ENCODE measurements around the gene APOO. TPM values are rescaled to one million over a fixed set of nuclear protein-coding genes. Genes with fewer than 3 reads are reported as not detected.

Gene APOO
- total and polyA plus RNA-seq, 2 of the 4 experiments (the other 2 are of a cell fraction): 9.0 to 14.2 TPM

DNA sequence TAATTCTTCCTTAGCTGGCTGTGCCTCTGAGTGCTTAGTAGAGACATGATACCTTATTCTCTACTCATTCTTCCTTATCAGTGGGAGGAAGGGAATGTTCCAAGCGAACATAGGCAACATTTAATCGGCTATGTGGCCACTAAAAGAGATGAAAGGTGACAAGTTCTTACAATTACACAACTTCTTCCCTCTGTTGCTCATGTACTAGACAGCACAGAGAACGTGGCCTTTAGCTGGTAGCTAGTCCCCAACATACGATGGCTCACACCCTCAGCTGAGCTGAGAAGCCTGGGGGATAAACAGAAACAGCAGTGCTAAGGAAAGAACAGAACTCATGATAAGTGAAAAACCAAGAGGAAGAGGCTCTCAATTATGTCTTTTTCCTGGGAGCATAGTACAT lies 52.2 kb downstream of the APOO start:
- BruUV-seq (replicated peaks): no TSS peak
- Histone ChIP-seq H4K5ac (ENCODE audit: low read depth, low read length) (no peak overlapping the region), H2BK120ac (ENCODE audit: low read depth, low read length) (no peak overlapping the region), H2AFZ (replicated peaks; ENCODE audit: low read length, poor library complexity) (no peak overlapping the region), H3K9ac (ENCODE audit: low read depth, low read length) (no peak overlapping the region), H3K4me1 (ENCODE audit: control insufficient read depth, insufficient read depth, low read length) (no peaks in the 10 kb centered on the region), H3K23ac (ENCODE audit: low read depth, low read length) (no peak overlapping the region), H3K14ac (replicated peaks; ENCODE audit: low read depth, low read length) (no peak overlapping the region), H2BK20ac (ENCODE audit: low read depth, low read length) (no peak overlapping the region), H3K18ac (ENCODE audit: low read depth, low read length) (no peak overlapping the region), H3K9me3 (ENCODE audit: control insufficient read depth, insufficient read depth, low read length) (no peaks in the 10 kb centered on the region), H4K20me1 (ENCODE audit: insufficient read depth, low read length) (no peaks in the 10 kb centered on the region), H3K27me3 (ENCODE audit: control insufficient read depth, insufficient read depth, low read length) (no peaks in the 10 kb centered on the region), H2BK5ac (ENCODE audit: low read depth, low read length, poor library complexity, severe bottlenecking) (no peak overlapping the region), H3K27ac (ENCODE audit: insufficient read depth, low read length) (no peak overlapping the region), H2BK15ac (ENCODE audit: low read depth, low read length) (no peak overlapping the region), H3K4ac (ENCODE audit: low read depth, low read length) (no peak overlapping the region), H3K4me3 (ENCODE audit: insufficient read depth, low read depth, low read length) (no peak overlapping the region), H2AK5ac (ENCODE audit: low read depth, low read length) (no peak overlapping the region), H2AK9ac (replicated peaks; ENCODE audit: low read depth, low read length, poor library complexity) (no peak overlapping the region), H3K36me3 (ENCODE audit: control insufficient read depth, insufficient read depth, low read length) (no peaks in the 10 kb centered on the region), H4K8ac (ENCODE audit: low read depth in 2 of 2, low read length in 2 of 2) (no peak overlapping the region), H3K79me1 (ENCODE audit: low read depth in 1 of 2, low read length in 2 of 2) (no peaks in the 10 kb centered on the region), H3K56ac (ENCODE audit: extremely low read depth, insufficient read depth, low read length) (no peak overlapping the region), H4K91ac (ENCODE audit: insufficient read depth, low read depth, low read length) (no peak overlapping the region), H3K9me1 (ENCODE audit: insufficient read depth, low read length) (peaks cover 3% of the 10 kb centered on the region; the same call in 1 of the 2 replicates), H3K4me2 (ENCODE audit: low read depth, low read length) (no peak overlapping the region)
- no peak for ATAC-seq (ENCODE audit: low read depth)
- dilution Hi-C loops (cut with HindIII; ENCODE audit: low sequenced_read_pairs, unreplicated experiment): no loop called here
- TF ChIP-seq, protein P1, sequence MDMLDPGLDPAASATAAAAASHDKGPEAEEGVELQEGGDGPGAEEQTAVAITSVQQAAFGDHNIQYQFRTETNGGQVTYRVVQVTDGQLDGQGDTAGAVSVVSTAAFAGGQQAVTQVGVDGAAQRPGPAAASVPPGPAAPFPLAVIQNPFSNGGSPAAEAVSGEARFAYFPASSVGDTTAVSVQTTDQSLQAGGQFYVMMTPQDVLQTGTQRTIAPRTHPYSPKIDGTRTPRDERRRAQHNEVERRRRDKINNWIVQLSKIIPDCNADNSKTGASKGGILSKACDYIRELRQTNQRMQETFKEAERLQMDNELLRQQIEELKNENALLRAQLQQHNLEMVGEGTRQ (IDR thresholded peaks at IDR 0.05; ENCODE audit: low read depth, low read length): no peak
- TF ChIP-seq MAFK (IDR thresholded peaks at IDR 0.05; ENCODE audit: low read depth, low read length) (no peak), NFE2L2 (IDR thresholded peaks at IDR 0.05; ENCODE audit: low read depth, low read length) (no peak), SMC3 (IDR thresholded peaks at IDR 0.05; ENCODE audit: low read depth, low read length) (no peak), RCOR1 (IDR thresholded peaks at IDR 0.05; ENCODE audit: insufficient replicate concordance, low read length) (no peak), MXI1 (IDR thresholded peaks at IDR 0.05; ENCODE audit: borderline replicate concordance, low read depth, low read length) (no peak), MAZ (IDR thresholded peaks at IDR 0.05; ENCODE audit: borderline replicate concordance, low read depth, low read length) (no peak), POLR2A (IDR thresholded peaks at IDR 0.05; ENCODE audit: low read depth, low read length) (no peak), CEBPB (IDR thresholded peaks at IDR 0.05; ENCODE audit: low read depth, low read length) (no peak), BHLHE40 (IDR thresholded peaks at IDR 0.05; ENCODE audit: low read depth, low read length) (no peak), RFX5 (IDR thresholded peaks at IDR 0.05; ENCODE audit: low read depth, low read length) (no peak), CHD1 (IDR thresholded peaks at IDR 0.05; ENCODE audit: low read depth, low read length) (no peak), FOS (IDR thresholded peaks at IDR 0.05; ENCODE audit: low read depth, low read length) (no peak), RAD21 (IDR thresholded peaks at IDR 0.05; ENCODE audit: low read length) (no peak)
- TF ChIP-seq, protein P2, sequence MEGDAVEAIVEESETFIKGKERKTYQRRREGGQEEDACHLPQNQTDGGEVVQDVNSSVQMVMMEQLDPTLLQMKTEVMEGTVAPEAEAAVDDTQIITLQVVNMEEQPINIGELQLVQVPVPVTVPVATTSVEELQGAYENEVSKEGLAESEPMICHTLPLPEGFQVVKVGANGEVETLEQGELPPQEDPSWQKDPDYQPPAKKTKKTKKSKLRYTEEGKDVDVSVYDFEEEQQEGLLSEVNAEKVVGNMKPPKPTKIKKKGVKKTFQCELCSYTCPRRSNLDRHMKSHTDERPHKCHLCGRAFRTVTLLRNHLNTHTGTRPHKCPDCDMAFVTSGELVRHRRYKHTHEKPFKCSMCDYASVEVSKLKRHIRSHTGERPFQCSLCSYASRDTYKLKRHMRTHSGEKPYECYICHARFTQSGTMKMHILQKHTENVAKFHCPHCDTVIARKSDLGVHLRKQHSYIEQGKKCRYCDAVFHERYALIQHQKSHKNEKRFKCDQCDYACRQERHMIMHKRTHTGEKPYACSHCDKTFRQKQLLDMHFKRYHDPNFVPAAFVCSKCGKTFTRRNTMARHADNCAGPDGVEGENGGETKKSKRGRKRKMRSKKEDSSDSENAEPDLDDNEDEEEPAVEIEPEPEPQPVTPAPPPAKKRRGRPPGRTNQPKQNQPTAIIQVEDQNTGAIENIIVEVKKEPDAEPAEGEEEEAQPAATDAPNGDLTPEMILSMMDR (conservative IDR thresholded peaks at IDR 0.05; ENCODE audit: low read depth, low read length): no peak
- ChIA-PET POLR2A (ENCODE audit: unreplicated experiment) (no interaction called here), CTCF (no interaction called here)
- in situ Hi-C loops (cut with MboI; ENCODE audit: low sequenced_read_pairs): no loop called here
- no peak for DNase-seq
- no CpG with 5 or more reads among the region's 4 CpGs for whole genome bisulfite sequencing, 2 experiments (ENCODE audit: extremely low coverage in 2 of 2, insufficient read length in 1 of 2)
- intact Hi-C loops (cut with micrococcal nuclease): no loop called here
